Chondrocyte (in vitro differentiated cells): ENCODE data around the gene BCKDHA. TPM values are rescaled to one million over a fixed set of nuclear protein-coding genes. Genes with fewer than 3 reads are reported as not detected.

Experiments
- DNase-seq: peaks from one replicate; pipeline ENCODE4 v3.0.0; 2021; ENCODE audit warnings: mixed read lengths, low spot score
- H3K27ac Mint-ChIP-seq: one replicate; pipeline ENCODE4 v1.8.0; 2021; ENCODE audit warnings: mild to moderate bottlenecking, moderate library complexity, mixed read lengths; ENCODE audit not compliant: unreplicated experiment
- H3K27me3 Mint-ChIP-seq: 2 replicates; pipeline ENCODE4 v1.8.0; 2021; ENCODE audit warnings: low read depth, mixed read lengths
- H3K36me3 Mint-ChIP-seq: 2 replicates; pipeline ENCODE4 v1.8.0; 2021; ENCODE audit warnings: low read depth, mixed read lengths
- H3K4me1 Mint-ChIP-seq: 2 replicates; pipeline ENCODE4 v1.8.0; 2021; ENCODE audit warnings: low read depth, mild to moderate bottlenecking, mixed read lengths
- H3K4me3 Mint-ChIP-seq: one replicate; pipeline ENCODE4 v1.8.0; 2021; ENCODE audit warnings: mild to moderate bottlenecking, moderate library complexity, mixed read lengths; ENCODE audit not compliant: unreplicated experiment
- H3K9me3 Mint-ChIP-seq: 2 replicates; pipeline ENCODE4 v1.8.0; 2021; ENCODE audit warnings: low read depth, mixed read lengths
- CTCF ChIP-seq: fragments of 200-600 bp; sonication (generic); IDR thresholded peaks from 2 replicates; pipeline ENCODE4 v1.5.0; 2021; ENCODE audit warnings: antibody characterized with exemption, mild to moderate bottlenecking, moderate library complexity
- total RNA-seq: library from RNA; stranded (reverse); gene quantifications from 3 replicates; pipeline ENCODE4 v1.2.1, GENCODE V29; 2021

Gene BCKDHA
- total RNA-seq, 1 donor from 2014 or later, result 14.0 TPM

GRCh38 chr19:41422955-41423354 is 25.3 kb downstream of the BCKDHA start:
- Mint-ChIP-seq H3K27me3 (no peaks in the 10 kb centered on the region), H3K27ac (no peak overlapping the region)

GRCh38 chr19:41424335-41425173 is 26.9 kb downstream of the BCKDHA start:
- DNase-seq, result no peak
- Mint-ChIP-seq H3K27ac (no peak overlapping the region), H3K4me3 (no peak overlapping the region), H3K27me3 (no peaks in the 10 kb centered on the region), H3K4me1 (peaks cover 10% of the 10 kb centered on the region), H3K36me3 (peaks cover 17% of the 10 kb centered on the region), H3K9me3 (no peaks in the 10 kb centered on the region)
- TF ChIP-seq CTCF, result no peak

More at GRCh38 chr19:41422955-41423354, 25.3 kb downstream of the BCKDHA start:
- Mint-ChIP-seq H3K9me3 (no peaks in the 10 kb centered on the region), H3K4me1 (peaks cover 9% of the 10 kb centered on the region), H3K36me3 (peaks cover 27% of the 10 kb centered on the region), H3K4me3 (no peak overlapping the region)
- no peak for TF ChIP-seq CTCF
- DNase-seq, result no peak

DNA sequence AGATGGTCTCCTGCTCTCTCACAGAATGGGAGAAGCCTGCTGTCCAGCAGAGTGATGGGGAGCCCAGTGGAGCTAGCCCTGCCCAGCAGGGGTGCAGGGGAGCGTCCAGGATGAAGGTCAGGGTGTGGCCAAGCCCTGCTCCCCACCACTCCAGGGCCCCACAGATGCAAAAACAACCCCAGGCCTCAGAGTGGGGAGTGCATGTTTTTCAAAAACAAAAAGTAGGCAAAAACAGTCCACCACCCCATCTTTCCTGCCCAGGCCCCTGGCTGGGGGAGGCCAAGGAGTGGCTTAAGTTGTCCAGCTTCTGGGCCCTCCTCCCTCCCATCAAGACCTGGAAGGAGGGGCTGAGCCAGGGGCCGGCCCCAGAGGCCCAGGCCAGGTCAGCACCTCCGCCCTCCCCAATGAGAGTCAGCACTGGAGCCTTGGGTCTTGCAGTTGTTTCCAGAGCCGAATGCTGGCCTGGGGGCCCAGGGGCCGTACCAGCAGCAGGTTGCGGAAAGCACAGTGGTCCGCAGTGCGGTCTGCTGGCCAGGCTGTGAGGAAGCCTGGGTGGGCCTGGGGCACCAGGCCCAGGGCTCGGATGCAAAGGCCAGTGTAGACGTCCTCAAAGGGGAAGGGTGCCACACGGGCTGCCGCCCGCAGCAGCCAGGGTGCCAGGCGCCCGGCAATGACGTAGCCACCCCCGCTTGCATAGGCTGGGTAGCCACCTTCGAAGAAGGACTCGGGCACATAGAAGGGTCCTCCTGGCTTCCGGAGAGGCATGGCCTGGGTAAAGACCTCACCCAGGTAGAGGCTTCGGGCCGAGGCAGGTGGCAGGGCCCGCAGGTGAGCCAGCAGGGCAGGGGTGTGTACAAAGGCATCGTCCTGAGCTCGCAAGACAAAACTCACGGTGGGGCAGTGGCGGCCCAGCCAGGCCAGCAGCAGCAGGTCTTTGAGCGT is 27.8 kb downstream of the BCKDHA start:
- H3K9me3 Mint-ChIP-seq, result no peaks in the 10 kb centered on the region
- no peak overlapping the region for H3K4me3 Mint-ChIP-seq
- no peak overlapping the region for H3K27ac Mint-ChIP-seq
- peaks cover 10% of the 10 kb centered on the region for H3K4me1 Mint-ChIP-seq
- H3K27me3 Mint-ChIP-seq, result no peaks in the 10 kb centered on the region
- H3K36me3 Mint-ChIP-seq, result peaks cover 16% of the 10 kb centered on the region
- TF ChIP-seq CTCF, result no peak
- DNase-seq, result no peak

DNA sequence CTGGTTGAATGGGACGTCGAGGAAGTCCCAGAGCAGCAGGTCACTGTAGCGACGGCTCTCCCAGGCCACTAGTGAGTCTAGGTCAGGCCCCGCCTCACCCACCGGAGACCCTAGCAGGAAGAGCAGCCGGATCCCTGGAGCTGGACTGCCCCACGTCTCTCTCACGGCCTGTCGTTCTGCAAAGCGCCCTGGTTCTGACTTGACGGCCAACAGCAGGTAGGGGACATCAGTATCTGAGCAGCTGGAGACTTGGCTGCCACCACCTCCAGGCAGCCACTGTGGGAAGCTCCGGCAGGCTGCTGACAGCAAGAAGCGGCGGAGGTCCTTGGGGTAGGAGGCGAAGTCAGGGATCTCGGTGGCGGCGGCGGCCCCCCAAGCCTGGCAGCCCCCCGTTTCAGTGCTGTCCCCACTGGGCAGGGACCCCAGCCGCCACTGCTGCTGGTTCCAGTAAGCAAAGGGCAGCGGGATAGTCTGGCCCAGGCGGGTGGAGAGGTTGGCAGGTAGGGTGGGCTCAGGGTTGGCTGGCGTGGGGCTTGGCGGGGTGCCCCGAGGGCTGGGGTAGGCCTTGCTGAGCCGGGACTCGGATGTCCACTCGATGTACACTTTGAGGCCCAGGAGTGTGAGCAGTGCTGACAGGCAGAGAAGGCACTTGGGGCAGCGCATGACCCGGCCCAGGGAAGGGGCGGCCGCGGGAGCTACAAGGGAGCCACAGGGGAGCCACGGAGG is 28.7 kb downstream of the BCKDHA start:
- Mint-ChIP-seq H3K36me3 (peaks cover 15% of the 10 kb centered on the region), H3K27ac (no peak overlapping the region), H3K4me1 (peaks cover 10% of the 10 kb centered on the region), H3K4me3 (no peak overlapping the region), H3K9me3 (no peaks in the 10 kb centered on the region), H3K27me3 (no peaks in the 10 kb centered on the region)
- DNase-seq, result no peak
- TF ChIP-seq CTCF, result no peak
